PFSK-1 (cell line): Measurements from ENCODE around the gene ADAM23.

ENCODE experiments used
- FOXP2 ChIP-seq: optimal IDR thresholded peaks from 2 replicates; pipeline ENCODE3; 2011; ENCODE audit warnings: borderline replicate concordance, control low read depth, inconsistent platforms; ENCODE audit not compliant: insufficient read depth; ENCODE audit errors: extremely low read length, extremely low read depth
- POLR2AphosphoS5 ChIP-seq: IDR thresholded peaks from 2 replicates; pipeline ENCODE4 v1.6.1; 2012; ENCODE audit warnings: low read depth, mild to moderate bottlenecking, control low read depth, low read length, moderate library complexity
- SIN3A ChIP-seq: IDR thresholded peaks from 2 replicates; pipeline ENCODE4 v1.6.1; 2012; ENCODE audit warnings: mild to moderate bottlenecking, low read length, moderate library complexity, borderline replicate concordance; ENCODE audit not compliant: insufficient read depth
- TAF1 ChIP-seq: IDR thresholded peaks from 2 replicates; pipeline ENCODE4 v1.6.1; 2012; ENCODE audit warnings: low read length, control low read depth, borderline replicate concordance; ENCODE audit not compliant: insufficient read depth
- TF ChIP-seq, protein P1 (sequence below), 2 experiments: IDR thresholded peaks; 2 replicates each; pipeline versions ENCODE4 v1.6.1 to v1.8.0; 2011 to 2012; ENCODE audit warnings: low read depth in 2 of 2, low read length in 2 of 2, control low read depth in 1 of 2, inconsistent platforms in 1 of 2, mild to moderate bottlenecking in 1 of 2, moderate library complexity in 1 of 2; ENCODE audit not compliant: insufficient read depth in 1 of 2

ADAM23 gene

DNA sequence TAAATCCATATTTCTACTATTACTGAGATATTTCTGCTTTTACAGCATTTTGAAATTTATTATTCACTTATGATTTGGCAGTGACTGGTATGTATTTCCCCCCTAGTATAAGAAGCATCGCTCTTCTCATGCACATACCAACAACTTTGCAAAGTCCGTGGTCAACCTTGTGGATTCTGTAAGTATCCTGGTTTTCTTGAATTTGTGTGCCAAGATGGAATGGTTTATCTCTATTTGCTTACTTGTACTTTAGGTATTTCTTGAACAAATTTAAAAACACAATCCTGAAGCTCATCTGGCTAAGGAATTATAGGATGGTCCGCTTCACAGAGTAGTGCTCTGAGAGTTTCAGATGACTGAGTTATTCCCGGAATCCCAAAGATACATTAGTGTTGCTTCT, 114.0 kb downstream of the ADAM23 start:
- no peak for TF ChIP-seq SIN3A
- TF ChIP-seq FOXP2, result no peak
- TF ChIP-seq, protein P1, sequence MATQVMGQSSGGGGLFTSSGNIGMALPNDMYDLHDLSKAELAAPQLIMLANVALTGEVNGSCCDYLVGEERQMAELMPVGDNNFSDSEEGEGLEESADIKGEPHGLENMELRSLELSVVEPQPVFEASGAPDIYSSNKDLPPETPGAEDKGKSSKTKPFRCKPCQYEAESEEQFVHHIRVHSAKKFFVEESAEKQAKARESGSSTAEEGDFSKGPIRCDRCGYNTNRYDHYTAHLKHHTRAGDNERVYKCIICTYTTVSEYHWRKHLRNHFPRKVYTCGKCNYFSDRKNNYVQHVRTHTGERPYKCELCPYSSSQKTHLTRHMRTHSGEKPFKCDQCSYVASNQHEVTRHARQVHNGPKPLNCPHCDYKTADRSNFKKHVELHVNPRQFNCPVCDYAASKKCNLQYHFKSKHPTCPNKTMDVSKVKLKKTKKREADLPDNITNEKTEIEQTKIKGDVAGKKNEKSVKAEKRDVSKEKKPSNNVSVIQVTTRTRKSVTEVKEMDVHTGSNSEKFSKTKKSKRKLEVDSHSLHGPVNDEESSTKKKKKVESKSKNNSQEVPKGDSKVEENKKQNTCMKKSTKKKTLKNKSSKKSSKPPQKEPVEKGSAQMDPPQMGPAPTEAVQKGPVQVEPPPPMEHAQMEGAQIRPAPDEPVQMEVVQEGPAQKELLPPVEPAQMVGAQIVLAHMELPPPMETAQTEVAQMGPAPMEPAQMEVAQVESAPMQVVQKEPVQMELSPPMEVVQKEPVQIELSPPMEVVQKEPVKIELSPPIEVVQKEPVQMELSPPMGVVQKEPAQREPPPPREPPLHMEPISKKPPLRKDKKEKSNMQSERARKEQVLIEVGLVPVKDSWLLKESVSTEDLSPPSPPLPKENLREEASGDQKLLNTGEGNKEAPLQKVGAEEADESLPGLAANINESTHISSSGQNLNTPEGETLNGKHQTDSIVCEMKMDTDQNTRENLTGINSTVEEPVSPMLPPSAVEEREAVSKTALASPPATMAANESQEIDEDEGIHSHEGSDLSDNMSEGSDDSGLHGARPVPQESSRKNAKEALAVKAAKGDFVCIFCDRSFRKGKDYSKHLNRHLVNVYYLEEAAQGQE (IDR thresholded peaks at IDR 0.05; ENCODE audit: insufficient read depth in 1 of 2, low read depth in 2 of 2, low read length in 2 of 2), result no peak
- no peak for TF ChIP-seq TAF1
- no peak for TF ChIP-seq POLR2AphosphoS5

DNA sequence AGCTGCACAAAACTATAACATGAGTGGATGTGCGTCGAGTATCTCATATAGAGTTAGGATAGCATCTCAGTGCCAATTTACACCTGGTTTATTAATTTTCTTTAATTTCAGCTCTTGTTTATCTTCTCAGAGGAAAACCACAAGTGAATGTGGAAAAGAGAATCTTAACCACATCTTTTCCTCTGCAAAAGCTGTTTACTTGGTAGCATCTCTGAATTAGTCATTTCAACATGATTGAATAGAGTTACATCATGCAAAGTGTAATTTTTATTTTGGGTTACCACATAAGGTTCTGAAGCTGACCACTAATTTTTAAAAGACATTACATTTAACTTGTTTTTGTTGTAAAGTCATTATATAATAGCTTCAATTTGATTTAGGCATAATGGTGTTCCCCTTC, 115.2 kb downstream of the ADAM23 start:
- no peak for TF ChIP-seq TAF1
- no peak for TF ChIP-seq SIN3A

DNA sequence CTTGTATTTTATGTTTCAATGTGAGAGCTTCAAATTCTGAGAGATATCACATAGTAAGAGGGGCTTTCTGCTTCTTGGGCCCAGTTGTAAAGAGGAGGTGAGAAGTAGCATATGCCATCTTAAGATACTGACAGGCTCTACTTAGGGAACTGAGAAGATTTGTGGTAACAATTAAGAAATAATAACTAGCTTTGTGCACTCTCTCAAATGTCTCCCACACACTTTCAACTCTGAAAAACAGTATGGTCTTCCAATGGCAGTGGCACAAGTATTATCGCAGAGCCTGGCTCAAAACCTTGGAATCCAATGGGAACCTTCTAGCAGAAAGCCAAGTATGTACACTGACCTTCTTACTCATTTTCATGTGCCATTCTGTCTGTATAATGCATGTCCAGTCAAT, 118.6 kb downstream of the ADAM23 start:
- TF ChIP-seq, protein P1 (IDR thresholded peaks at IDR 0.05; ENCODE audit: insufficient read depth in 1 of 2, low read depth in 2 of 2, low read length in 2 of 2), result no peak
- TF ChIP-seq POLR2AphosphoS5 (no peak), FOXP2 (no peak), TAF1 (no peak), SIN3A (no peak)

DNA sequence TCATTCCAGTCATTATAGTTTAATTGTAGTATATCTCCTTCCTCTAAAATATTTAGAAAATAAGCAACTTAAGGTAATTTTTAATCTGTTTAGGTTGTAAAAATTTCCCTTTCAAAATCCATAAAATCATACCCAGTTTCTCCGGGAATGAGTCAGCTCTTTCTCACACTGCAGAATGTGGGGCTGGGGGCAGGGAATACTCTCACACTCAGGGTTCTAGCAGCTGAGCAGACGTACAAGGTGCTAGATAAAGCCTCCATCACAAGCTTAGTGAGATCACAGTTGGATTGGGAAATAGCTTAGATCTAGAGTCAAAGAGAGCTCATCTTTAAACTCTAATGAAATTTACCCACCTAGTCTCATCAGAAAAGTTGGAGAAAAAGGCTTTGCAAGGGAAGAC, 119.0 kb downstream of the ADAM23 start:
- TF ChIP-seq, protein P1 (IDR thresholded peaks at IDR 0.05; ENCODE audit: insufficient read depth in 1 of 2, low read depth in 2 of 2, low read length in 2 of 2), result no peak
- TF ChIP-seq TAF1 (no peak), POLR2AphosphoS5 (no peak), FOXP2 (no peak), SIN3A (no peak)

DNA sequence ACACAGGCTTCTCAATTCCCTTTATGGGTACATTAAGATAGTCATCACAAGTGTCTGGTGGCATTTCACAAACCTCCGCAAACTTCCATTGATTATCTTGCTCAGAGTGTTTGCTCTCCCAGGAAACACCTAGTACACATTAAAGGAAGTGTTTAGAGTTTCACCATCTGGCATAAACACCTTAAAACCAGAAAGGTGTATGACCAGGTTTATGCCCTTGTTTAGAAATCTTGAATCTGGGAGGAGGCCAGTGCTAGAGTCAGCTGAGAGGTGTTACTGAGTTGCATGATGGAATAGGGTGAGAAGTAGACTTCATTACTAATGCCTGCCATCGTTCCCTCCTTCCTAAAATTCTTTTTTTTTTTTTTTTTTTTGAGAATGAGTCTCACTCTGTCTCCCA, 120.0 kb downstream of the ADAM23 start:
- TF ChIP-seq SIN3A (no peak), TAF1 (no peak), POLR2AphosphoS5 (no peak), FOXP2 (no peak)
- TF ChIP-seq, protein P1 (IDR thresholded peaks at IDR 0.05; ENCODE audit: insufficient read depth in 1 of 2, low read depth in 2 of 2, low read length in 2 of 2), result no peak
